Superior temporal gyrus (tissue), 1 donor: ENCODE measurements around the gene TNRC6A.
"Not testable (repeated sequence)": the region's sequence is repeated elsewhere in the genome, so short reads cannot be mapped to it uniquely, and the experiment has no call there.

Source experiments
- DNase-seq: peaks from one replicate; pipeline ENCODE4 v3.0.0-alpha.2; 2016; ENCODE audit errors: extremely low spot score

TNRC6A gene

DNA sequence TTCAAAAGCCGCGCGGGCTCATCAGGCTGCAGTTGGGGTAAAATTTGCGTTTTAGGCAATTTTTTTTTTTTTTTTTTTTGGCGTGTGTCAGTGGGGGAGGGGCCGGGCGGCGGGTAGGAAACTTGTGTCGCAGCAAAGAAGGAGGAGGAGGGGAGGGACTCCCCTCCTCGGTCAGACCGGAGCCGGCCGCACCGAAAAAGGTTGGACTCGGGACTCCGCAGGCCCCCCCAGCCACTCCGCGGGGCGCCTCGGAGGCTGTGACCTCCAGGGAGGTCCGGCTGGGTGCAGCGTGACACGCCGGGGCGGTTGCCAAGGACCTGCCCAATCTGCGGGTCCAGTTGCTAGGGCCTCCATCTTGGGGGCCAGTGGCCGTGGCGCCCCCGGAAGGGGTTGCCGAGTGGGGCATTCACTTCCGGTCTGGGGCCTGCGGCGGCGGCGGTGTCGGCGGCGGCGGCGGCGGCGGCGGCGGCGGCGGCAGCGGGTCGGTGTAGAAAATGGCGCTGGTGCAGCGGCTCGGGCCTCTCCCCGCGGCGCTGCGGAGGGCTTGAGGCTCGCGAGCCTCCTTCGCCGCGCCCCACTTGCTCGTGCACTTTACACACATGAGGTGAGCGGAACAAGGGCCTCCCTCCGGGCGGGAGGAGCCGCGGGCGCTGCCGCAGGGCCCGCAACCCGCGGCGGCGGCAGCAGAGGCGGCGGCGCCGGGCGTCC is at the start of gene TNRC6A:
Gene TNRC6A, plus strand, starts transcription at position 409 of the 708 bp plus-strand sequence. Its CDS starts 191 bp downstream, at position 600.
- DNase-seq: peak; percentile 91

DNA sequence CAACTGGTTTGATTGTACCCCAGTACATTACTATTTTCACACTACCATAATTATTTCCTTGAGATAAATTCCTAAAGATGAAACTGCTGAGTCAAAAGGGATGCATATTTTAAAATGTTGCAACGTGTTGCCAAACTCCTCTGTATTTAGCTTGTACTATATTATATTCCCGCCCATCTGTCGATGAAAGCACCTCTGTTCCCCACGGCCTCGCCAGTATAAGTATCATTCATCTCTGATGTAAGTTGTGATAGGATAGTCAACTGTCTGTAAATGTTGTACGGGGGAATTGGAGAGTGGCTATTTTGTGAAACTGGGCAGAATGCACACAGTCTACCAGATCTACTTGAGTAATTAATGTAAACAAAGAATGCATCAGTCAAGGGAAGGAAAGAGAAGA is 47.7 kb upstream of the TNRC6A start:
- DNase-seq: no peak

DNA sequence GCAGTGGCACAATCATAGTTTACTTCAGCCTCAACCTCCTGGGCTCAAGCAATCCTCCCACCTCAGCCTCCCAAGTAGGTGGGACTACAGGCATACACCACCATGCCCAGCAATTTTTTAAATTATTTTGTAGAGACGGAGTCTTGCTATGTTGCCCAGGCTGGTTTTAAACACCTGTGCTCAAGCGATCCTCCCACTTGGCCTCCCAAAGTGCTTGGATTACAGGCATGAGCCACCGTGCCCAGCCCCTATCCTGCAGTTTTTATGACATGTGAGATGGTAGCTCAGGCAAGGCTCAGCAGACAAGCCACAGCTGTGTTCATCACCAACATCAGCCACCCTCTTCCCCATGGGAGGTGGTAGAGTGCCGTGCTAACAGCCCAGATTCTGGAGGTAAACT is 46.2 kb upstream of the TNRC6A start:
- no peak for DNase-seq

DNA sequence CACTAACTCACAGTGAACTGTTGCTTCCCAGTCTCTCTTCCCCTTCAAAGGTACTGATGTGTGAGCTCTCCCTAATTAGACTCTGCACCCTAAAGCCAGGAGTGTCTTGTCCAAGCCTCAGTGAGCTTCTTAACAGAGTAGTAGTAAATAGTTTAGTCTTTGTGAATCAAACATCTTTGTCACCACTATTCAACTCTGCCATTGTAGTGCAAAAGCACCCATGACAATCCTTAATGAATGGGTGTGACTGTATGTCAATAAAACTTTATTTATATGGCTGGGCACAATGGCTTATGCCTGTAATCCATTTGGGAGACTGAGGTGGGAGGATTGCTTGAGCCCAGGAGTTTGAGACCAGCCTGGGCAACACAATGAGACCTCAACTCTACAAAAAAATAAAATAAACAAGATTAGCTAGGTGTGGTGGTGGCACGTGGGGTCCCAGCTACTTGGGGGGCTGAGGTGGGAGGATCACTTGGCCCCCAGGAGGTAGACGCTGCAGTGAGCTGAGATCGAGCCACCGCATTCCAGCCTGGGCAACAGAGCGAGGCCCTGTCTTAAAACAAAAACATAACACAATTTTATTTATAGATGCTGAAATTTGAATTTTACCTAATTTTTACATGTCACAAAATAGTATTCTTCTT is 45.5 kb upstream of the TNRC6A start:
- DNase-seq: no peak

DNA sequence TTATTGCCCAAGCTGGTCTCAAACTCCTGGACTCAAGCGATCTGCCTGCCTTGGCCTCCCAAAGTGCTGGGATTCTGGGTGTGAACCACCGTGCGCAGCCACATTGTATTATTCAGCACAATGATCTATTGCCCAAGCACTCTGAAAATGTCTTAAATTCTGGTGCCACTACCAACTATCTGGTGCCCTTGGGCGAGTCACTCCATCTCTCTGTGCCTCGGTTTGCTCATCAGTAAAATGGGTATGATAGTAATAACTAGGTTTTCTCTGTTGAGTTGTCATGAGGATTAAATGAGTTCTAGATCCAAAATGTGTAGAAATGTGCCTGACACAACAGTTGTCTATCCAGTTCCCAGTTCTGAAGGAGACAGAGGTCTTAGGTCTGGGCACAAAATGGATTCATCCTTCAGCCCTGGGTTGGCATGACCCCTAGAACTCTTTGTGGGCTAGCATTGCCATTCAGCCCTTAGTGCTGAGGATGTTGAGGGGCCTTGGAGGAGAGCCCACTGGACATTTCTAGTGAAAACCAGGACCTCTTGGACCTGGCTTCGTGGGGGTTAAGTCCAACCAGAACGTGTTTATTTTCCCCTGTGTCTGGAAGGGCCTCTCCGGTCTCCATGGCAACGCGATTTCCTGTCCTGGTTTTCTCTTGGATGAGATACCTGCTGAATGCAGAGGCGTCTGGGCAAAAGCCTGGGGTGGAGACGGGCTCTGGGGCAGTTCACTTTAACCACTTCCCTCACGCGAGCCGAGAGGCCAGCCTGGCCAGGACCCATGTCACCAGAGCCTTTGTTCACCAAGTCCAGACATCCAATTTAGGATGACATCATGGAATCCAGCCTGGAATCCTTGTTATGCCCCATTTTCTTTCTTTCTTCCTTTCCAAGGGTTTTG is 43.7 kb upstream of the TNRC6A start:
- DNase-seq: peak; percentile 73

DNA sequence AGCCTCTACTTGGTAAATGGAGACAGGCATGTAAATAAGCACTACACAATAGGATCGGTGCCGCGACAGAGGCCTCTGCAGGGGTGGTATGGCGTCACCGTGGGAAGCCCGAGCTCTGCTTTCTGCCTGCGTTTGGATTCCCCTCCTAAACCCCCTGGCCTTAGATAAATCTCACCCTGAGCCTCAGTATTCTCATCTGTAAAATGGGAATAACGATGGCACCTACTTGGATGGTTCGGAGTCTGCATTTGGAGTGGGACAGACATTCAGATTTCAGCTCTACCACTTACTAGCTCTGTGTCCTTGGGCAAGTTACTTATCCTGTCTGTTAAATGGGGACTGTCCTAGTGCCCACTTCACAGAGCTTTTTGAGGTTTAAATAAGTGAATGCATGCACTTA is 42.8 kb upstream of the TNRC6A start:
- no peak for DNase-seq

DNA sequence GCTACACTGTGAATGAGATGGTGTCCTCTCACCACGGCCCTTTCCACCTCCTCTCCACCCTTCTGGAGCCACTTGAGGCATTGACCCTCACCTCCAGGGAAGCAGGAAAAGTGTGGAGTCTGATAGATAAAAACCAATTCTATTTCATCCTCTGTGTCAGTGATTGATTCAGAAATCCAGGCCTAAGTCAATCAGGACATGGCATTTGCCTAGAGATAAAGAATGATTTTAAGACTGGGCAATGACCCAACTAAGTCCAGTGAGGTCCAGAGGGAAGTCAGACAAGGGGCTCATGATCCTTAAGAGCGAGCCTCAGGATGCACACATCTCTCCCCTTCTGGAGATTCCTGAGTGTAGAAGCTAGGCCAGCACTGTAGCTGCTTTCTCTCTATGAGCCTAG is 41.1 kb upstream of the TNRC6A start:
- DNase-seq: no peak

DNA sequence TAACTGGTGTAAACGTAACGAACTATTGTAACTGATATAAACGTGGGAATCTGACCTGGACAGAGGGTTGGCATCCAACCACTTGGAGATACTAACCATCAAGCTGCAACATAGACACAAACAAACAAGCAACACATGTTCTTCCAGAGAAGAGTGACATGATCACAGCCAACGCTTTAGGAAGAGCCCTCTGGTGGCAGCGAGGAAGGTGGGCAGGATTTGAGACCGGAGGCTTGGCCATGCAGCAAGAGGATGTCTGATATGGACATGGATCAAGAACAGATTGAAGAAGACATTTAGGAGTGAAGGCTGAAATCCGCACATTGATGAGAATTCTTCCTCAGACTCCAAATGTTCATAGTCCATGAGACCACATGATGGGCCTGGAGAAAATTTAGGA is 40.3 kb upstream of the TNRC6A start:
- DNase-seq: peak; percentile 52

DNA sequence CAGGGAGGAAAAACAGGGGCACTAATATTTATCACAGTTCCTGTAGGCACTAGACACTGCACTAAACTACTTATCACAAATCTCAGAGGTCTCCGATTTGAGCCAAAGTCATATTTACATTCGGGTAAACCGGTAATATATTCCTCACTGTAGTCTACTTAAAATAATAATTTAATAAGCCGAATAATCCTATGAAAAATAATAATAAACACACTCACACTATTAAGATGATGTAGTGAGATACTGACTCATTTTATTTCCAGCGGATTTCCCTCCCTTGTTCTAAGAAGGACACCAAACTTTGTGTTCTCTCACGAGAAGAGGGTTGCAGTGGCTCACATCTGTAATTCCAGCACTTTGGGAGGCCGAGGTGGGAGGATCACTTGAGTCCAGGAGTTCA is 36.6 kb upstream of the TNRC6A start:
- no peak for DNase-seq

DNA sequence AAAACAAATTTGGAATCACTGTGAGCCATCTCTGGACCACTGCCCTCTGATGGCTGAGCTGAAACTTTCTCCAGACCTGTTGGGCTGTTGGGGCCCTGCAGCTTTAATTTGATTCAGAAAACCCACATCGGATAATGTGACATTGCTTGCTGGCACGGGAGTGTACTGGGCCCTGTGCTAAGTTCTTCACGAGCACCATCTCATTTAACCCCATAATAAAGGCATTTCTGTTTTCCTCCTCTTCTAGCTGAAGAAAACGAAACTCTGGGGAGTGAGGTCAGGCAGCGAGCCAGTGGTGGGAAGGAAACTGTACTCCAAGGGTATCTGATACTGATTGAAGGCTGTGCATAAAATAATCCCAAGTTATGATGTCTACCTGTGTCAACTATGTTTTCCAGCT is 34.5 kb upstream of the TNRC6A start:
- no peak for DNase-seq

DNA sequence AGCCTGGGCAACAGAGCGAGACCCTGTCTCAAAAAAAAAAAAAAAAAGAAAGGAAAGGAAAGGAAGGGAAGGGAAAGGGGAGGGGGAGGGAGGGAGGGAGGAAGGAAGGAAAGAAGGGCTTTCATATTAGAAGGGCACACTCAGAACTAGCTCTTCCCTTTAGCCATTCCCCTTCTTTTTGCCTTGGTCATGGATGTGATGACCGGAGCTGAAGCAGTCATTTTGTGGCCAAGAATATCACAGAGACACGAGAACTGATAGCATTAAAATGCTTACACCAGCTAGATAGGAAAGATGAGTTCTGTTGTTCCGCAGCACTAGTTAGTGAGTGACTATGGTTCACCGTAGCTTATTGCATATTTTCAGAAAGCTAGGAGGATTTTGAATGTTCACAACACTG is 32.8 kb upstream of the TNRC6A start:
- no peak for DNase-seq

DNA sequence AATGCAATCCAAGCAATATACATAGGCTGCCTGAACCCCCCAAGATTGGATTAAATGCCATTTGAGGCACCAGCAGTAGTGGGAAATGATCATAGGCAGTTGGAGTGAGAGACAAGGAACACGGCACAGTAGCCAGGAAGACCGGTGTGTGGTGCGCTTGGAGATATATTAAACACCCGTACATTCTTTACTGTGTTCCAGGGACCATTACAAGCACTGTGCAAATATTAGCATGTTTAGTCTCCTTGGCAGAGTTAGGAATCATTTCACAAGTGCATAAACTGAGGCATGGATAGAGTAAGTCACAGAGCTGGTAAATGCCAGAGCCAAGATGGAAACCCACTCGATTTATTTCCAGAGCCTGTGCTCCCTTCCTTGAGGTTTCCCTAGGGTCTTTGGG is 31.1 kb upstream of the TNRC6A start:
- DNase-seq: no peak

DNA sequence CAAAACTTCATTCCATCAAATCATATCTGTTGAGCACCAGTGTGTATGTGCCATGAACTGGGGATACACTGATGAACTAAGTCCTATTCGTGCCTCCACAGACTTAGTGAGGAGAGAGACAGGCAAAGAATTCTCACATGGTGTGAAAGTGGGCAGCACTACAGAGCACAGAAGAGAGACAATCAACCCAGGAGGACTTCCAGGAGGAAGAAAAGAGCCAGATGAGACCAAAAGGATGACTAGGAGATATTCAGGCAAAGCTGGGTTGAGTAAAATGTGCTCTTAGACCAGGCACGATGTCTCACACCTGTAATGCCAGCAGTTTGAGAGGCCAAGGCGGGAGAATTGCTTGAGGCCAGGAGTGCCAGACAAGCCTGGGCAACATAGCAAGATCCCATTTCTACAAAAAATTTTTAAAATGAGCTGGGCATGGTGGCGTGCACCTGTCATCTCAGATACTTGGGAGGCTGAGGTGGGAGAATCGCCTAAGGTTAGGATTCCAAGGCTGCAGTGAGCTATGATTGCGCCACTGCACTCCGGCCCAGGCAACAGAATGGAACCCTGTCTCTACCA is 30.2 kb upstream of the TNRC6A start:
- DNase-seq: no peak

DNA sequence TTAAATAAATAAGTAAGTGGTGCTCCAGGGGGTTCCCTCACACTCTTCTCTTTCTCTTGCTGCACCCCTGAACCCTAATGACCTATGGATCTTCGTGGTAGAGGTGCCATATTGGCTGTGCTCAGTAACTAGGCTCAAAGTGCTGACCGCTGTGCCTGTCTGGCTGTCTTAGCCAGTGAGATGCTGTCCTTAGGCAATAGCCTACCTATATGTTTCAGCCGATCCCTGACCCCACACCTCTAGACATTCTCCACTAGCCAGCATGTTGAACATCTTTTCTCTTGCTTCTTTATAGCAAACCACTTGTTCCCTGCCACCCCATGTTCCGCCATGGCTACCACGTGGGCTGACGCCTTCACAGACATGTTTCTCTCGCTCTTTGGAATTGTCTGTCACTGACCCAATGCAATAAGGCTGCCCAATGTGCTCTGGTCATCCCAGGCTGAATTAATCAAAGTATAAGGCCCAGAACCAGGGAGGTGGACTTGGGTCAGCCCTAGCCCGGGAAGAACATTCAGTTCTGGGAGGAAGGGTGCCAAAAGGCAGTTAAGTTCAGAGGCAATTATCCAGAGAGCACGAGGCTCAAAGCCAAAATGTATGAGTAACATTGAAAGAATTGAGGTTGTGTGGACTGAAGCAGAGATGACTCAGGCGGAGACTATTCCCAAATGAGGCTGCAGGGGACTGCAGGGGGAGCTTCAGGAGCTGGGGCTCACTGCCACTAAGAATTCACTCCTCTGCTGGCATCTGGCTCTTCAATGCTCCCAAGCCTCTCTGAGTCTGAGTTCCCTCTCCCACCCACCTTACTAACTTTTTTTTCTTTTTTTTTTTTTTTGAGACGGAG is 28.7 kb upstream of the TNRC6A start:
- peak; percentile 65 for DNase-seq

DNA sequence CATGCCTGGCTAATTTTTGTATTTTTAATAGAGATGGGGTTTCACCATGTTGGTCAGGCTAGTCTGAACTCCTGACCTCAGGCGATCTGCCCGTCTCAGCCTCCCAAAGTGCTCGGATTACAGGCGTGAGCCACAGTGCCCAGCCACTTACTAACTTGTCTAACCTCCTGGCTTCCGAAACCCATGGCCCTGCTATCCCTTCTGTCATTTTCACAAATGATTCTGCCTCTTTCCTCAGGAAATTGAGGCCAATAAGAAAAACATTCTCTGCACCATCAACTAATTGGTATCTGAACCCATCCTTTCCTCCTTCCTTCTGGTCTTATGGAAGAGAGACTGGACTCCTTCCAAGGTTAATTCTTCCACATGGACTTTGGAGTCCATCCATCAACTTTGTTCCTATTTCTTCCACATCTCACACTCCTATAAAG is 27.9 kb upstream of the TNRC6A start:
- no peak for DNase-seq

DNA sequence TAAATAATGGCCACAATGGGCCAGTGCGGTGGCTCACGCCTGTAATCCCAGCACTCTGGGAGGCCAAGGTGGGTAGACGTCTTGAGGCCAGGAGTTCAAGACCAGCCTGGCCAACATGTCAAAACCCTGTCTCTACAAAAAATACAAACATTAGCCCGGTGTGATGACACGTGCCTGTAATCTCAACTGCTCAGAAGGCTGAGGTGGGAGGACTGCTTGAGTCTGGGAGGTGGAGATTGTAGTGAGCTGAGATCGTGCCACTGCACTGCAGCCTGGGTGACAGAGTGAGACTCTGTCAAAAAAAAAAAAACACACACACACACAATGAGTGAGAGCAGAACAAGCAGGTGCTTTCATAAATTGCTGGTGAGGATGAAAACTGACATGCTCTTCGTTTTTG is 21.7 kb upstream of the TNRC6A start:
- not testable (repeated sequence) for DNase-seq

DNA sequence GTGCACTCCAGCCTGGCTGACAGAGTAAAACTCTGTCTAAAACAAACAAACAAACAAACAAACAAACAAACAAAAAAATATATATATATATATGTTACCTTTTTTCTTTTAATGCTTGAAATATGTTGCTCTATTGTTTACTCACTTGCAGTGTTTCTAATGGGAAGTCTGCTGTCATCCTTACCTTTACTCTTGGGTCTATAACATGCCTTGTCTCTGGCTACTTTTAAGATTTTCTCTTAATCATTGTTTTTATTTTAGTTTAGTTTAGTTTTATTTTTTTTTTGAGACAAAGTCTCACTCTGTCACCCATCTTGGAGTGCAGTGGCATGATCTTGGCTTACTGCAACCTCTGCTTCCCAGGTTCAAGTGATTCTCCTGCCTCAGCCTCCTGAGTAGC is 16.1 kb upstream of the TNRC6A start:
- DNase-seq: no peak

DNA sequence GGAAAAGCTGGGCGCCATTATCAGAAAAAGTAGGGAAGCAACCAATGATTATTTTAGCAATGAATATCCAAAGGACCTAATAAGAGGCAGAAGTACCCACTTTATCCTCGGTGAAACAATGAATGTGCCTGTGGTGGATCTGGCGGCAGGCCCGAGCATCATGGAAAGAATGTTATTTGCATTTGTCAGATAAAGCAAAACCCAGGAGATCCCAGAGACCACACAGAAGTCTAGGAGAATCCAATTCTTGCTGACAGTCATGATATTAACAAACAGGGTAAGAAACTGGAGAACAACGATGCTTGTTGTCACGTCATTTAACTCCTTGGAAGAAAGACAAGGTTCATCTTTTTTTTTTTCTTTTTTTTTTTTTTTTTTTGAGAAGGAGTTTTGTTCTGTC is 12.0 kb upstream of the TNRC6A start:
- DNase-seq: no peak

DNA sequence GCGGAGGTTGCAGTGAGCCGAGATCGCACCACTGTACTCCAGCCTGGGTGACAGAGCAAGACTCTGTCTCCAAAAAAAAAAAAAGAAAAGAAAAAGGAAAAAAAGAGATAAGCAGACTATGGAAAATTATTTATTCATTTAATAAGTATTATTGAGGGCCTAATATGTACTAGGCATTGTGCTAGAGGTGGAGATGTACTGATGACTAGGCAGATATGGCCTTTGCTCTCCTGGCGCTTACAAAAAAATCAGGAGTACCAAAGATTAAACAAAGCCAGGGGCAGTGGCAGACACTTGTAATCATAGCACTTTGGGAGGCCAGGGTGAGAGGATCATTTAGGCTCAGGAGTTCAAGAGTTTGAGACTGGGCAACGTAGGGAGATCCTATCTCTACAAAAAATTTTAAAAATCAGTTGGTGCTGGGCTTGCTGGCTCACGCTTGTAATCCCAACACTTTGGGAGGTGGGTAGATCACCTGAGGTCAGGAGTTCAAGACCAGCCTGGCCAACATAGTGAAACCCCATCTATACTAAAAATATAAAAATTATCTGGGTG is 10.4 kb upstream of the TNRC6A start:
- no peak for DNase-seq

DNA sequence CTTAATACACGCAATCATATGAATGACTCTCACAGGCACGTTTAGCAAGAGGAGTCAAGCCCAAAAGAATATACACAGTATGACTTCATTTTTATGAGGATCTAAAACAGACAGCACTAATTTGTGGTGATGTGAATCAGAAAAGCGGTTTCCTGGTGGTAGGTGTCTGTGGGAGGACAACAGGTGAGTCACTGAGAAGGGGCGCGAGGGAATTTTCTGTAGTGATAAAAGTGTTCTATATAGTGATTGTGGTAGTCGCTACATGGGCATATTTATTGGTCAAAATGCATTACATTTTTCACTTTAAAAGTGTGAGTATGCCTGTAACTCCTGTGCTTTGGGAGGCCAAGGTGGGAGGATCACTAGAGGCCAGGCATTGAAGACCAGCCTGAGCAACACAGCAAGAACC is 7.6 kb upstream of the TNRC6A start:
- no peak for DNase-seq

DNA sequence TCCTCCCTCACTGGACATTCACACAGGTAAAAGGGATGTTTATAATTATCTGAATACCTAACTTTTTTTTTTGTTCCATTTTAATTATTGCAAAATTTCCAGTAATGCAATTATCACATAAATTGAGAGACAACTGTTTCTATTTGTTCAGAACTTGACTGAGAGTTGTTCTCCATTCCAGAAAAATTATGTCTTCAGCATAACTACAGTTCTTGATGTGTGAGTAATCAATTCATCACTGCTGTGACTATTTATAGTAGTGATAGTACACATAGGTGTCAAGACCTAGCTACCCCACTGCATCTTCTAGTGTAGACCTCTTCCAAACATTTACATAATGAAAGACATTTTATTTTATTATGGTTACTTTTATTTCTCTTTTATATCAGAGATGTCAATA is 5.8 kb upstream of the TNRC6A start:
- DNase-seq: no peak
